OCI-LY7 (cell line): Measurements from ENCODE around the gene DNPH1. TPM values are rescaled to one million over a fixed set of nuclear protein-coding genes. Genes with fewer than 3 reads are reported as not detected.

ENCODE experiments used
- BruUV-seq: library from RNA; stranded (reverse); fragments of 400-500 nt; replicated peaks from 2 replicates; lab custom pipeline; 2021; lab: Mats Ljungman, UMichigan
- CTCF ChIA-PET: fragments of 300-600 bp; sonication (Branson Sonifier 250); formaldehyde crosslinking; loops from one replicate; lab custom pipeline; 2022; ENCODE audit warnings: antibody characterized with exemption; ENCODE audit not compliant: unreplicated experiment; lab: Charles Lee
- POLR2A ChIA-PET: fragments of 300-600 bp; sonication (Branson Sonifier 250); formaldehyde crosslinking; loops from one replicate; lab custom pipeline; 2022; ENCODE audit warnings: antibody characterized with exemption; lab: Charles Lee
- DNase-seq: peaks from one replicate; pipeline ENCODE4 v3.0.0-alpha.2; 2015; ENCODE audit warnings: low spot score
- H2AFZ ChIP-seq: fragments of 200-600 bp; sonication (generic), shearing (Covaris generic); 2 replicates; pipeline ENCODE4 v1.6.1; 2014; ENCODE audit warnings: mild to moderate bottlenecking, antibody characterized with exemption, low read length, moderate library complexity
- H3K27ac ChIP-seq: fragments of 200-600 bp; sonication (generic); 2 replicates; pipeline ENCODE4 v1.5.1; 2014; ENCODE audit warnings: mixed run types, low read depth, mild to moderate bottlenecking, moderate library complexity, low read length, inconsistent platforms; ENCODE audit not compliant: poor library complexity, severe bottlenecking
- H3K36me3 ChIP-seq: fragments of 200-600 bp; sonication (generic); 2 replicates; pipeline ENCODE4 v1.6.1; 2014; ENCODE audit warnings: mild to moderate bottlenecking, antibody characterized with exemption, low read length, moderate library complexity, mixed read lengths; ENCODE audit not compliant: insufficient read depth
- H3K4me1 ChIP-seq: fragments of 200-600 bp; sonication (generic); 2 replicates; pipeline ENCODE4 v1.5.1; 2014; ENCODE audit warnings: mild to moderate bottlenecking, low read length; ENCODE audit not compliant: insufficient read depth, poor library complexity, severe bottlenecking
- H3K4me2 ChIP-seq: fragments of 200-600 bp; sonication (generic); 2 replicates; pipeline ENCODE4 v1.6.1; 2014; ENCODE audit warnings: mild to moderate bottlenecking, low read length
- H3K4me3 ChIP-seq: fragments of 200-600 bp; sonication (generic); 2 replicates; pipeline ENCODE4 v1.5.1; 2014; ENCODE audit warnings: mild to moderate bottlenecking, low read depth, low read length; ENCODE audit not compliant: poor library complexity, severe bottlenecking
- H3K79me2 ChIP-seq: fragments of 200-600 bp; sonication (generic); 2 replicates; pipeline ENCODE4 v1.6.1; 2016; ENCODE audit warnings: low read depth, mild to moderate bottlenecking, low read length, moderate library complexity, mixed read lengths; ENCODE audit not compliant: insufficient read depth
- H3K9me2 ChIP-seq: fragments of 200-600 bp; sonication (generic); 2 replicates; pipeline ENCODE4 v1.6.1; 2016; ENCODE audit warnings: mild to moderate bottlenecking, low read length, mixed read lengths; ENCODE audit not compliant: insufficient read depth
- H3K9me3 ChIP-seq: fragments of 200-600 bp; sonication (generic); 2 replicates; pipeline ENCODE4 v1.6.1; 2014; ENCODE audit warnings: mild to moderate bottlenecking, mixed run types, low read length, mixed read lengths
- H4K20me1 ChIP-seq: fragments of 200-600 bp; sonication (generic); 2 replicates; pipeline ENCODE4 v1.6.1; 2014; ENCODE audit warnings: mild to moderate bottlenecking, antibody characterized with exemption, low read length, moderate library complexity, mixed read lengths; ENCODE audit not compliant: insufficient read depth
- CTCF ChIP-seq: fragments of 200-600 bp; sonication (generic); conservative IDR thresholded peaks from 2 replicates; pipeline ENCODE4 v1.5.1; 2014; ENCODE audit warnings: mild to moderate bottlenecking, antibody characterized with exemption, low read length, moderate library complexity, mixed read lengths
- EZH2phosphoT487 ChIP-seq: fragments of 200-600 bp; sonication (generic); IDR thresholded peaks from 2 replicates; pipeline ENCODE4 v1.6.1; 2018; ENCODE audit warnings: low read depth, borderline replicate concordance, mild to moderate bottlenecking, mixed run types, antibody characterized with exemption, low read length, moderate library complexity, mixed read lengths
- intact Hi-C: fragments of 100-400 bp; cut with micrococcal nuclease; formaldehyde crosslinking; loops from one replicate; pipeline ENCODE4 v1.10.0; 2022; ENCODE audit not compliant: unreplicated experiment
- total RNA-seq, 2 experiments: library from RNA; depleted of rRNA in 1 of 2; stranded (reverse); fragments of >200 nt in 1 of 2; shearing (Covaris generic) in 1 of 2; gene quantifications; 2 replicates each; pipeline ENCODE4 v1.2.3, GENCODE V29; 2014 to 2022

Gene DNPH1
- total RNA-seq, 2 experiments from 2014 or later, result 65.5 to 111 TPM

- no TSS peak for BruUV-seq
- Histone ChIP-seq H2AFZ (no peak overlapping the region), H3K27ac (no peak overlapping the region), H3K4me1 (peaks cover 19% of the 10 kb centered on the region), H3K9me3 (no peaks in the 10 kb centered on the region), H3K9me2 (no peaks in the 10 kb centered on the region), H3K36me3 (no peaks in the 10 kb centered on the region; the same call in 1 of the 2 replicates), H3K4me3 (no peak overlapping the region), H3K4me2 (no peak overlapping the region), H4K20me1 (no peaks in the 10 kb centered on the region), H3K79me2 (no peaks in the 10 kb centered on the region; the same call in 1 of the 2 replicates)
- POLR2A ChIA-PET, result interaction anchor here (0.6 kb wide), 1 partner anchor 167 kb away, joined by 4 read pairs; no protein-coding TSS in a partner anchor
- CTCF ChIA-PET, result interaction anchor here (3.3 kb wide), 1 partner anchor 15 kb away, joined by 12 read pairs; no protein-coding TSS in a partner anchor
- intact Hi-C loops, result no loop called here
- TF ChIP-seq EZH2phosphoT487 (no peak), CTCF (no peak)
- DNase-seq, result no peak
Measured at GRCh38 chr6:43231053-43231452, 1.8 kb upstream of the DNPH1 start.

DNA sequence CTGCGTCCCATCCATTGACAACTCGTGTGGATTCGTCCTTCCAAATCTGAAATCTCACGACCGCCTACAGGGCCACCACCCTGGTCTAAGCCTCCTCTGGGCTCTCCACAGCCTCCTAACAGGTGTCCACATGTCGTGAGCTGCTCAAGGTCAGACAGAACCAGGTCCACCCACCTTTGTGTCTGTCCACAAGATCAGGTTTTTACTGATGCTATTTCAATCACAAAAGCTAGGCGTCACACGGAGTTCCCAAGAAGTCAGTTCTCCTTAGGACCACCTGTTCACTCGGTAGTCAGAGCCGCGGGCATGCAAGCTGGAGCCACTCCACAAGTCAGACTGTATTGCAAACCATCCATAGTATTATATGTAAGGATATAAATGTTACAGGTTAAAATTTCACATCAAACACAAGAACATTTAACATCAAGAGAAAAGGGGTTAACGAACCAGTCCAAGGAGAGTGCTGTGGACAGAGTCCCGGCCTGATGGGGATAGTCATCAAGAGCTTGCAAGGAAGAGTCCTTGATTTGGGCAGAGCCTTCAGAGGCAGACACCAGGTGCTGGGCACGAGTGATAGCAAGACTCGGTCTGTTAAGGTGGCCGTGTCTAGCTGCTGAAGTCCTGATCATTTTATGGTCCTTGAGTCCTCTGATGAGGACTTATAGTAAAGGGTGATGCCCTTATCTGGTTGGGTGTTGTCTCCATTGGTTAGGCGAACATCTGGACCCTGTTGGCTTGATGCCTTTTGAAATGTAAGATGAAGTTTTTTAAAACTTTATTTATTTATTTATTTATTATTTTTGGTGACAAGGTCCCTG lies 731 bp upstream of the DNPH1 start:
- POLR2A ChIA-PET, result interaction anchor here (0.5 to 2.7 kb wide), 5 partner anchors 8 to 192 kb away, joined by 3 to 7 read pairs (median 4); no protein-coding TSS in a partner anchor

More for the DNA sequence above, 731 bp upstream of the DNPH1 start:
- Histone ChIP-seq H4K20me1 (no peaks in the 10 kb centered on the region), H3K4me3 (no peak overlapping the region), H3K4me2 (peak overlapping the region; percentile 74), H3K36me3 (peaks cover 9% of the 10 kb centered on the region), H3K9me2 (no peaks in the 10 kb centered on the region), H3K9me3 (no peaks in the 10 kb centered on the region), H3K27ac (no peak overlapping the region), H3K4me1 (peaks cover 29% of the 10 kb centered on the region), H3K79me2 (no peaks in the 10 kb centered on the region; the same call in 1 of the 2 replicates), H2AFZ (peak overlapping the region; percentile 93; the same call in 1 of the 2 replicates)
- intact Hi-C loops, result no loop called here
- no peak for DNase-seq
- CTCF ChIA-PET, result interaction anchor here (0.5 to 3.3 kb wide), 4 partner anchors 16 to 52 kb away, joined by 3 to 12 read pairs (median 4); no protein-coding TSS in a partner anchor
- no TSS peak for BruUV-seq
- no peak for TF ChIP-seq CTCF
- no peak for TF ChIP-seq EZH2phosphoT487
